GM18873 (cell line): ENCODE results near the gene AIG1.
A peak's percentile ranks its signal among the peaks of the same experiment; 100 is the strongest.
"Not testable (repeated sequence)": the region's sequence is repeated elsewhere in the genome, so short reads cannot be mapped to it uniquely, and the experiment has no call there.

Source experiments
- ATAC-seq: cut with Tn5 transposase; IDR thresholded peaks from one replicate; pipeline ENCODE4 v1.9.1; 2021; ENCODE audit warnings: mild to moderate bottlenecking, moderate library complexity, moderate number of reproducible peaks; ENCODE audit not compliant: unreplicated experiment, low FRiP score

The AIG1 gene

GRCh38 chr6:143060806-143061596 is at the start of gene AIG1:
Gene AIG1, plus strand, starts transcription at chr6:143060889. Its CDS starts 37 bp downstream, at chr6:143060926.
- ATAC-seq = peak; percentile 51

GRCh38 chr6:143014764-143015163 is 45.9 kb upstream of the AIG1 start:
- ATAC-seq = no peak

- no peak for ATAC-seq
Observed at GRCh38 chr6:143015300-143015706, 45.4 kb upstream of the AIG1 start.

- no peak for ATAC-seq
Observed at GRCh38 chr6:143018955-143019354, 41.7 kb upstream of the AIG1 start.

- not testable (repeated sequence) for ATAC-seq
Observed at GRCh38 chr6:143020862-143021261, 39.8 kb upstream of the AIG1 start.

GRCh38 chr6:143021543-143021942 is 39.1 kb upstream of the AIG1 start:
- ATAC-seq = no peak

GRCh38 chr6:143022587-143022986 is 38.1 kb upstream of the AIG1 start:
- ATAC-seq = no peak

- no peak for ATAC-seq
Observed at GRCh38 chr6:143023695-143024094, 37.0 kb upstream of the AIG1 start.

GRCh38 chr6:143024977-143025376 is 35.7 kb upstream of the AIG1 start:
- ATAC-seq = no peak

- no peak for ATAC-seq
Observed at GRCh38 chr6:143026696-143027449, 33.8 kb upstream of the AIG1 start.

- no peak for ATAC-seq
Observed at GRCh38 chr6:143034689-143035334, 25.9 kb upstream of the AIG1 start.

GRCh38 chr6:143037470-143037869 is 23.2 kb upstream of the AIG1 start:
- no peak for ATAC-seq

- ATAC-seq = no peak
Observed at GRCh38 chr6:143038833-143039232, 21.9 kb upstream of the AIG1 start.

GRCh38 chr6:143039548-143039947 is 21.1 kb upstream of the AIG1 start:
- no peak for ATAC-seq

GRCh38 chr6:143040018-143040417 is 20.7 kb upstream of the AIG1 start:
- no peak for ATAC-seq

- not testable (repeated sequence) for ATAC-seq
Observed at GRCh38 chr6:143044345-143044744, 16.3 kb upstream of the AIG1 start.

- ATAC-seq = no peak
Observed at GRCh38 chr6:143049611-143050010, 11.1 kb upstream of the AIG1 start.

GRCh38 chr6:143050509-143050908 is 10.2 kb upstream of the AIG1 start:
- no peak for ATAC-seq

GRCh38 chr6:143052282-143052681 is 8.4 kb upstream of the AIG1 start:
- no peak for ATAC-seq

- no peak for ATAC-seq
Observed at GRCh38 chr6:143053856-143054255, 6.8 kb upstream of the AIG1 start.

- no peak for ATAC-seq
Observed at GRCh38 chr6:143054329-143054728, 6.4 kb upstream of the AIG1 start.
